Measurements from ENCODE around the gene YKT6. TPM values are rescaled to one million over a fixed set of nuclear protein-coding genes. Genes with fewer than 3 reads are reported as not detected.

YKT6 gene
- total RNA-seq, 4 donors from 2014 or later: 12.4 to 85.3 (median 49.4) TPM

GRCh38 chr7:44249639-44250234 lies 49.0 kb downstream of the YKT6 start:
- intact Hi-C loops (cut with DNase I; ENCODE audit: low total_unique reads): no loop called here
- H3K27ac ChIP-seq: no peak overlapping the region
- TF ChIP-seq, protein P1, sequence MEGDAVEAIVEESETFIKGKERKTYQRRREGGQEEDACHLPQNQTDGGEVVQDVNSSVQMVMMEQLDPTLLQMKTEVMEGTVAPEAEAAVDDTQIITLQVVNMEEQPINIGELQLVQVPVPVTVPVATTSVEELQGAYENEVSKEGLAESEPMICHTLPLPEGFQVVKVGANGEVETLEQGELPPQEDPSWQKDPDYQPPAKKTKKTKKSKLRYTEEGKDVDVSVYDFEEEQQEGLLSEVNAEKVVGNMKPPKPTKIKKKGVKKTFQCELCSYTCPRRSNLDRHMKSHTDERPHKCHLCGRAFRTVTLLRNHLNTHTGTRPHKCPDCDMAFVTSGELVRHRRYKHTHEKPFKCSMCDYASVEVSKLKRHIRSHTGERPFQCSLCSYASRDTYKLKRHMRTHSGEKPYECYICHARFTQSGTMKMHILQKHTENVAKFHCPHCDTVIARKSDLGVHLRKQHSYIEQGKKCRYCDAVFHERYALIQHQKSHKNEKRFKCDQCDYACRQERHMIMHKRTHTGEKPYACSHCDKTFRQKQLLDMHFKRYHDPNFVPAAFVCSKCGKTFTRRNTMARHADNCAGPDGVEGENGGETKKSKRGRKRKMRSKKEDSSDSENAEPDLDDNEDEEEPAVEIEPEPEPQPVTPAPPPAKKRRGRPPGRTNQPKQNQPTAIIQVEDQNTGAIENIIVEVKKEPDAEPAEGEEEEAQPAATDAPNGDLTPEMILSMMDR (IDR thresholded peaks at IDR 0.05): no peak
- TF ChIP-seq POLR2A (IDR thresholded peaks at IDR 0.05): no peak
- no peaks in the 10 kb centered on the region for H3K4me1 ChIP-seq
- no peaks in the 10 kb centered on the region for H3K27me3 ChIP-seq
- H3K9me3 ChIP-seq: no peaks in the 10 kb centered on the region
- no peak for DNase-seq
- no peaks in the 10 kb centered on the region for H3K36me3 ChIP-seq
- H3K4me3 ChIP-seq: no peak overlapping the region

GRCh38 chr7:44251269-44251668 lies 50.5 kb downstream of the YKT6 start:
- Histone ChIP-seq H3K9me3 (no peaks in the 10 kb centered on the region), H3K27ac (no peak overlapping the region), H3K27me3 (no peaks in the 10 kb centered on the region), H3K36me3 (no peaks in the 10 kb centered on the region), H3K4me1 (no peaks in the 10 kb centered on the region), H3K4me3 (no peak overlapping the region)
- no peak for DNase-seq
- TF ChIP-seq POLR2A (IDR thresholded peaks at IDR 0.05): no peak
- TF ChIP-seq, protein P1 (IDR thresholded peaks at IDR 0.05): no peak
- intact Hi-C loops (cut with DNase I; ENCODE audit: low total_unique reads): no loop called here

GRCh38 chr7:44251881-44252280 lies 51.1 kb downstream of the YKT6 start:
- Histone ChIP-seq H3K36me3 (no peaks in the 10 kb centered on the region), H3K4me3 (no peak overlapping the region), H3K4me1 (no peaks in the 10 kb centered on the region), H3K9me3 (no peaks in the 10 kb centered on the region), H3K27ac (no peak overlapping the region), H3K27me3 (no peaks in the 10 kb centered on the region)
- TF ChIP-seq POLR2A (IDR thresholded peaks at IDR 0.05): no peak
- TF ChIP-seq, protein P1 (IDR thresholded peaks at IDR 0.05): no peak
- intact Hi-C loops (cut with DNase I; ENCODE audit: low total_unique reads): no loop called here
- no peak for DNase-seq

DNA sequence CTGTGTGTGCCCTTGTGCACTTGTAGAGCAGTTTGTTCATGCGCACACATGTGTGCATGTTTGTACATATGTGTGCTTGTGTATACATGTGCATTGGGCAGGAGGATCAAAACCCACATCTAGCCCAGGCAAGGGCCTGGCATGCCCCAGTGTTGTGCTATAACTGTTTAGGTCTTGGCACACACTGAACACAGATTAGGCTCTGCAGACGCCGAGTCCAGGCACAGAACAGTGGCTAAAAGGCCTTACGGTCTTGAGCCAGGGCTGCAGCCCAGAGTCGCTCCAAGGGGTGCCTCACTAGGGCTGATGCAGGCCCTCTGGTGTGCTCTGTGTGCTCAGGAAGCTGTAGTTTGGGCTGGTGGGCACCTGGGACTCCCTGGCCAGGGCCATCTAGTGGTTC lies 55.7 kb downstream of the YKT6 start:
- Histone ChIP-seq H3K36me3 (no peaks in the 10 kb centered on the region), H3K4me1 (peaks cover 7 to 19% of the 10 kb centered on the region in 2 donors), H3K4me3 (no peak overlapping the region), H3K27me3 (no peaks in the 10 kb centered on the region), H3K9me3 (no peaks in the 10 kb centered on the region), H3K27ac (no peak overlapping the region)
- intact Hi-C loops (cut with DNase I; ENCODE audit: low total_unique reads): no loop called here
- TF ChIP-seq, protein P1 (IDR thresholded peaks at IDR 0.05): no peak
- TF ChIP-seq POLR2A (IDR thresholded peaks at IDR 0.05): no peak
- no peak for DNase-seq

- Histone ChIP-seq H3K4me3 (no peak overlapping the region), H3K27ac (peak overlapping the region in 1 of 2 donors; percentile 2), H3K4me1 (peaks cover 7 to 19% of the 10 kb centered on the region in 2 donors), H3K27me3 (no peaks in the 10 kb centered on the region), H3K36me3 (no peaks in the 10 kb centered on the region), H3K9me3 (no peaks in the 10 kb centered on the region)
- TF ChIP-seq, protein P1 (IDR thresholded peaks at IDR 0.05): no peak
- TF ChIP-seq POLR2A (IDR thresholded peaks at IDR 0.05): no peak
- intact Hi-C loops (cut with DNase I; ENCODE audit: low total_unique reads): no loop called here
- DNase-seq: no peak
These were observed 56.4 kb downstream of the YKT6 start for GRCh38 chr7:44257213-44257612.

Data from uterus (tissue), 4 donors.